Measurements from ENCODE around the gene ZBTB8B.

DNA sequence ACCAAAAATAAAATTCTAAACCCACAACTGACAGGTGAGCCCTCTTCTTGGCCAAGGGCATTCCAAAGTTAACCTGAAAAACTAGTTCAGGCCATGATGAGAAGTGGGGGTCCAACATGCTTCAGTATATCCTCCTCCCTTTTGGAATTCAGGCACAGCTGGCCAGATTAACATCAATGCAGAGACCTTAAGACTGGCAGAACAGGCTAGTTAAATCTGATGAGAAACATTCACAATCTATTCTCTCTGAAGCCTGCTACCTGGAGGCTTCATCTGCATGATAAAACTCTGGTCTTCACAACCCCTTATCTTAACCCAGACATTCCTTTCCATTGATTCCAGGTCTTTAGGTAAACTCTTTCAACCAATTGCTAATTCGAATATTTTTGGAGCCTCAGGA, 26.7 kb upstream of the ZBTB8B start:
- TF ChIP-seq, protein P1, sequence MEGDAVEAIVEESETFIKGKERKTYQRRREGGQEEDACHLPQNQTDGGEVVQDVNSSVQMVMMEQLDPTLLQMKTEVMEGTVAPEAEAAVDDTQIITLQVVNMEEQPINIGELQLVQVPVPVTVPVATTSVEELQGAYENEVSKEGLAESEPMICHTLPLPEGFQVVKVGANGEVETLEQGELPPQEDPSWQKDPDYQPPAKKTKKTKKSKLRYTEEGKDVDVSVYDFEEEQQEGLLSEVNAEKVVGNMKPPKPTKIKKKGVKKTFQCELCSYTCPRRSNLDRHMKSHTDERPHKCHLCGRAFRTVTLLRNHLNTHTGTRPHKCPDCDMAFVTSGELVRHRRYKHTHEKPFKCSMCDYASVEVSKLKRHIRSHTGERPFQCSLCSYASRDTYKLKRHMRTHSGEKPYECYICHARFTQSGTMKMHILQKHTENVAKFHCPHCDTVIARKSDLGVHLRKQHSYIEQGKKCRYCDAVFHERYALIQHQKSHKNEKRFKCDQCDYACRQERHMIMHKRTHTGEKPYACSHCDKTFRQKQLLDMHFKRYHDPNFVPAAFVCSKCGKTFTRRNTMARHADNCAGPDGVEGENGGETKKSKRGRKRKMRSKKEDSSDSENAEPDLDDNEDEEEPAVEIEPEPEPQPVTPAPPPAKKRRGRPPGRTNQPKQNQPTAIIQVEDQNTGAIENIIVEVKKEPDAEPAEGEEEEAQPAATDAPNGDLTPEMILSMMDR (IDR thresholded peaks at IDR 0.05), result no peak
- TF ChIP-seq EZH2 (IDR thresholded peaks at IDR 0.05) (no peak), EZH2phosphoT487 (IDR thresholded peaks at IDR 0.05) (no peak)

Data from neural progenitor cell (in vitro differentiated cells).